NCI-H748 (cell line): Measurements from ENCODE around the gene RND2.
"Not testable (repeated sequence)": the region's sequence is repeated elsewhere in the genome, so short reads cannot be mapped to it uniquely, and the experiment has no call there.

Source experiments
- DNase-seq: peaks from one replicate; lab custom pipeline; 2025; ENCODE audit not compliant: unreplicated experiment; lab: John Stamatoyannopoulos, UW

Gene RND2

DNA sequence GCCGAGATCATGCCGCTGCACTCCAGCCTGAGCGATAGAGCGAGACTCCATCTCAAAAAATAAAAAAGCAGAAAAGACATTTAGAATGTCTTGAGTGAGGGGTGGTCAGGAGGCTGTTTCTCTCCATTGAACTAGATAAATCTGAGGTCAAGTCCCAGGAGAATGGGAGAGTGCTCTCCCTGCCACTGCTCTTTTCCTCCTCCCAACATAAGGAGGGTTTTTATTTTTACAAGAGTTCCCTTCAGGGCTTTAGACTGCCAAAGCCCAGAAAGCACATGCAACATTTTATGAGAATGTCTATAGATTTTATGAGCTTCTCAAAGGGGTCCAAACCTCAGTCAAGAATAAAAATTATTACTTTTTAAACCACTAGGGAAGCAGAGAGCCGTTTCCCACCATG lies 1.6 kb downstream of the RND2 start:
- DNase-seq: no peak

DNA sequence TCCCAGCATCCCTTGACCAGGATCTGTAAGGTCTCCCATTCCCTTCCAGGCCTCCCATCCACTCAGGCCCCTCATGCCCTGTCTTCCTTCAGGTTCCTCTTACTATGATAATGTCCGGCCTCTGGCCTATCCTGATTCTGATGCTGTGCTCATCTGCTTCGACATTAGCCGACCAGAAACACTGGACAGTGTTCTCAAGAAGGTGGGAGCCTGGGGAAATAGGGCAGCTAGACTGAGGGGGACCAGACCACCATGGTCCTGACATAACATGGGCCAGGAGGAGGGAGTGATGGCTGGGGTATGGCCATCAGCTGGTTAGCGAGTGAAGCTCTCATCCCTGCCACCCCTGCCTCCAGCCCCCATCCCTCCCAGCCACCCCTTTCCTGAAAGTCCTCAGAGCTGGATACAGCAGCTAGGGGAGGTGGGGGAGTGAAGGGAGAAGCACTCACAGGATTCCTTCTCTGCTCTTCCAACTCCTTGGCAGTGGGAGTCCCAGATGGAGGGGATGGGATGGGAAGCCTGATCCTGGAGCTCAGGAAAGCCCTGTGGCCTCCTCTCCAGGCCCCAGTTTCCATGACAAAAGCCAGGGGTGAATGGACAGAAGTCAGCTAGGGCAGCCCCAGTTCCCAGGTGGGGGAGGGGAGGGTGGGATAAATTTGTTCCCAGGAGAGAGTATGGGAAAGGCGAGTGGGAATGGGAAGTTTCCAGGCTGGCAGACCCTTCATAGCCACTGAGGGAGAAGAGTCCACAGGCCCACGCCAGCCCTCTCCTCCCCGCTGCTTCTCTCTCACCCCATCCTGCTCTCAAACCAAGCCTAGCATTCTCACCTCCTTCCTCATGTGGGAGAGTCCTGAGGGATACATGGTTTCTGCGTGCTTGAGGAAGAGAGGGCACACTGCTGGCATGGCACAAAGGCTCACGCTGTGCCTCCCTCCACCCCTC lies 2.3 kb downstream of the RND2 start:
- no peak for DNase-seq

DNA sequence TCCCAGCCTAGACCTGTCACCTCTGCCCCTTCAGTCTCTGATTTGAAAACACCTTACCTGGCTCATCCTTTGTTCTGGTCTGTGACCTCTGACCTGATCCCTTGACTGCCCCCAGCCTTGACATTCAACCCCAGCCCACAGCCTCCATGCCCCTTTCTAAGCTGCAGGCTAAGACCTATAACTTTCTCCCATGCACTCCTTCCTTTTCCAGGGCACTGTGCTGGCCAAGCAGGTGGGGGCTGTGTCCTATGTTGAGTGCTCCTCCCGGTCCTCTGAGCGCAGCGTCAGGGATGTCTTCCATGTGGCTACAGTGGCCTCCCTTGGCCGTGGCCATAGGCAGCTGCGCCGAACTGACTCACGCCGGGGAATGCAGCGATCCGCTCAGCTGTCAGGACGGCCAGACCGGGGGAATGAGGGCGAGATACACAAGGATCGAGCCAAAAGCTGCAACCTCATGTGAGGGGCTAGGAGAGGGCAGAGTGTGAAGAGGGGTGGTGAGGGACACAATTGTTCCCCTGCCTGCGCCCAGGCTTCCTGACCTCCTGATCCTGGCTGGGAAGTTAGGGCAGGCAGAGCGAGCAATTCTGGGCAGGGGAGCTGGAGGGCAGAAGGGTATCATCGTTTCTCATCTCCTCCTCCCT lies 3.3 kb downstream of the RND2 start:
- DNase-seq: no peak

DNA sequence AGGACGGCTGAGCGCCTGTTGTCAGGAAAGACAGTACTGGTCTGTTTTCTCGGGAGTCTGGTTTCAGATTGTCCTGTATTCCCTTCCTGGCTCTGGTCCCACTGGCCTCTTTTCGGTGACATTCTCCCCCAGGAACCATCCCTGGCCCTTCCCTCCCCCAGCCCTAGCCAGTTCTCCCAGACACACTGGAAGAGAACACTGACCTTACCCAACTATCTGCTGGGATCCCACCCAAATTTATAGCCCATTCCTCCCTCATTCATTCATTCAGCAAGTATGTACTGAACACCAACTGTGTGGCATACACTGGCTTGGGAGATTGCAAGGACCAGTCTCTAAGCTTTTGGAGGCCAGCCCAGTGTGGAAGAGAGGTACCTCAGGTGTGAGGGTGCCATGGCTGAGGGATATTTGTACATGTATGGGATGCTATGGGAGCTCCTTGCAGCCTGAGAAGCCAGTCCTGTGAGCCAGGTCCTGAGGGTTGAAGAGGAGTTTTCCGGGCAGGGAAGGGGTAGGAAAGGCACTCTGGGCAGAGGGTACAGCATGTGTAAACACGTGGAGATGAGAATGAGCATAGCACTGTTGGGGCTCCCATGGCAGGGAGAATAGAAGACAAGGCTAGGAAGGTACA lies 5.2 kb downstream of the RND2 start:
- DNase-seq: no peak

DNA sequence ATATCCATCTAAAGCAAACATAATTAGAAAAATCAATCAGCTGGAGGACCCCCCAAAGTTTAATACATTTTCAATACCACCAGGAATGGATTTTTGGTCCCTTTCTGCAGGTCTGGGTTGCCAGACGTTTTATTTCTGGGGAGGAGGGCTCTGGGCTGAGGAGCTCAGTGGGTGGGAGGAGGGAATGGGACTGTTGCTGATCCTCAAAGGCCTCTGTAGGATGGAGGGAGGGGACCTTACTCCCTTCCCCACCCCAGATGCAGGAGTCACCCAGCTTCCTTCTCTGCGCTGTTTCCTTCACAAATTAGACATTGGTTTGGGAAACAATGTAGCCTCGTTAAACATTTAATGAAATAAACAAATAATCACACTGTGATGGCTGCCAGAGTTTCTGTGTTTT lies 6.6 kb downstream of the RND2 start:
- no peak for DNase-seq

DNA sequence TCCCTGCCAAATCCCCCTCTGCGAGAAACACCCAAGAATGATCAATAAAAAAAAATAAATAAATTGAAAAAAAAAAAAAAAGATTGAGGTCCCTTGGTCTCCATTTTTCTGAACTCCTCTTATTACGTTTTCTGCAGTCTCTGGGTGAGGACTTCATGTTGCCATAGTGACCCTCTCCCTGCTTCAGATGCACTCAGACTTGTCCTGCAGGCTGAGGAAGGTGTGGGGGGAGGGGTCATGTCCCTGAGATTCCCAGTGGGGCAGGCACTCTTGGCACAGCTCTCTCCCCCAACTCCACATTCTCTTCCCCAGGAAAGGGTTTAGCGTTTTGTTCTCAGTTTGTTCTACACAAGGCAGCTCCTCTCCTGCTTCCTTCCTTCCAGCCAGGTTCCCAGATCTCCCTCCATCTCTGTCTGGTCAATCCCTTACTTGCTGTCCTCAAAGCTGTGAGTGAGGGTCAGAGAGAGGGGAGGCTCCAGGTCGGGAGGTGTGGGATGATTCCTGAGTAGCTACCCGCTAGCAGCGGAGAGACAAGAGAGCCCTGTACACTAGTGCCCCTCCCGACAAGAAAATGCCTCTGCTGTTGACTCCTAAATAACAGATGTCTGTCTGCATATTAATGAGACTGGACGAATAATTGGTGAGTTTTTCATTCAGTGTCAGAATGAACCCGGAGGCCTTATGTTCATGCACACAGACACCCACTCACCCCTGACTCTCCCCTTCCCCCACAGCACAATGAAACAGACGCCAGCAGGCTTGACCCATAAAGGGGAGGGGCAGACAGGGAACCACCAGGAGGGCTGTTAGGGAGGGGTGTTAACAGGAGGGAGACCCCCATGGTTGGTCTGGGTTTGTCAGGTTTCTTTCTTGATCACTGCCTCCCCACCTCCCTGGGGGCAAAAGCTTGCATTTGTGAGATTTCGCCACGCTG lies 9.2 kb downstream of the RND2 start:
- DNase-seq: peak; percentile 25

DNA sequence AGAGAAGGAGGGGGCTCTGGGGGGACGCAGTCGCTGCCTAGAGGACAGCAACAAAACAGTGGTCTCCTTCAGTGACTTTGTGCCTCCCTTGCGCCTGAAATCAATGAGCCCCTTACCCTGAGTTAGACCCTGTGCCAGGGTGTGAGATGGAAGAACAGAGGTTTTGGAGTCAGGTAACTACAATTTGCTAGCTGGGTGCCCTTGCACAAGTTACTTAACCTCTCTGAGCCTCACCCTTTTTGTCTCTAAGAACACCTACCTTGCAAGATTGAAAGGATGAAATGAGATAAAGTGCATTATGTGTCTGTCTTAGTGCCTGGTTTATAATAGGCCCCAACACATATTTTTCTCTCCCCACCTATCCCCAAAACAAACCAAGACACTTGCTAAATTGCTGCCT lies 9.9 kb downstream of the RND2 start:
- no peak for DNase-seq

DNA sequence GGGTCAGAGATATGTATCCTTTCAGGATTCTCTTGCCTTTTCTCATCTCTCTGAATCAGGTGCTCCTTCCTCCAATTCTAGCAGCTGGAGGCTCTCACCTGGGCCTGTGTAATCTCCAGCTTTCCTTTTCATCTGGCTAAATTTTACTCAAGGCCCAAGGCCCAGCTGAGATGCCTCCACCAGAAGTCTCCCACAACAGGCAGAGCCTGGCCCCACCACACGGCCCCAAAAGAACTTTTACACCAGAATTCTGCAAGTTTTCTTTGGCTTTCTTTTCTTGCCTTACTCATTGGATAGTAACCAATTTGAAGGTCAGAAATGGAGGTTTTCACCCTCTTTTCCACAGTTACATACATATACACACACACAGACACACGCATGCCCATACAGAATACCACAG lies 14.6 kb downstream of the RND2 start:
- no peak for DNase-seq

DNA sequence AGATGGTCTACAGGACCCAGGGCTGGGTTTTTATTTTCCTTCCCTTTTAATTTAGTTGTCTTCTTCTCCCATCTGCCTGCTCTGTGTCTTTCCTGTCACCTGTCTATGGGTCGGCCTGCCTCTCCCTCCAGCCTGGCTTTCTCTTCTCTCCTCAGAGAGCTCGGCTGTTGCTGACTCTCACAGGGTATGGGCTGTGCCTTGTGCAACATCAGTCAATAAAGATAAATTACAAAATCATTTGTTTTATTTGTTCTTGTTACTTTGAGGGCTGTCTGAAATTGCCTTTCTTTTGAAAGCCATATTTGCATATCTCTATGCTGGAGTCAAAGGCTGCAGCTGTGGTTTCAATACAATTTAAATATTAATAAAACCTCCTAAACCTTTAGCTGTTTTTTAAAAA lies 15.6 kb downstream of the RND2 start:
- DNase-seq: no peak

DNA sequence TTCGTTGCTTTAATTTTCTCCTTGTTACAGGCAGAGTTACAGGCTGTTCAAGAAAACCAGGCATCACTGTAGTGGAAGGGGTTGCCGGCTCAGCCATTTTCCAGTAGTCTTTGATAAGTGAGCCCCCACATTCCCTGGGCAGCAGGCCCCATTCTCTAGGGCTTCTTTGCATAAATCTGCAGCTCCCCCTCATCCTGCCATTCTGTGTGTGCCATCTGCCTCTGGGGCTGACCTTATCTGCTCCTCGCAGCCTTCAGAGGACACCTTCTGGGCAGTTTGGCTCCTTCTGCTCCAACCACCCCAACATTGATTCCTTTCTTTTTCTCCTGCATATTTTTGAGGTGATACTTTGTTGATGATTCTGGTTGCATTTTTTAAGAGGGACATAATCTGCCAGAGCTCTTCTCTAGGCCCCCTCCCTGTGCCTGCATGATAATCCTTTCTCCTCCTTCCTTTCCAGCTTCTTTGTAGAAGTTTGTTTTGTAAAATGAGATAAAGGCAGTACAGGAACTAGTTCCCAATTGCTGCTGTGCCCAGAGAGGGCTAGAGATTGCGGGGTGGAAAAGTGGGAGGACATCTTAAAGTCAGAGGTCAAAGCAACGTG lies 17.1 kb downstream of the RND2 start:
- no peak for DNase-seq

DNA sequence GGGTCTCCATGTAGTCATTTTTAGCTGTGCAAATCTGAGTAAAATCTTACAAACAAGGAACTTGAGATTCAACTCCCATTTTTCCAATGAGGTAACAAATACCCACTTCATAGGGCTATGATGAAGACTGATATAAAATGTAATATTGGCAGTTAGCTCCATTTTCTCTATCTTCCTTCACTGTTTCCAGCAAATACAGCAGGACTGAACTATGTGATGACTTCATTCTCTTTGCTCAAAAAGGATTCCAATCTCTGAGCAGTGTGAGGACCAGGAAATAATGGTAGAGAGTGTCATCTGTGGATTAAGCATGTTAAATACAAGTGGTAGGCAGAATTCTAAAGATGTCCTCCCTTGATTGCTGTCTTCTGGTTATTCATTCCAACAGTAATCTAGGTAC lies 18.3 kb downstream of the RND2 start:
- DNase-seq: no peak

DNA sequence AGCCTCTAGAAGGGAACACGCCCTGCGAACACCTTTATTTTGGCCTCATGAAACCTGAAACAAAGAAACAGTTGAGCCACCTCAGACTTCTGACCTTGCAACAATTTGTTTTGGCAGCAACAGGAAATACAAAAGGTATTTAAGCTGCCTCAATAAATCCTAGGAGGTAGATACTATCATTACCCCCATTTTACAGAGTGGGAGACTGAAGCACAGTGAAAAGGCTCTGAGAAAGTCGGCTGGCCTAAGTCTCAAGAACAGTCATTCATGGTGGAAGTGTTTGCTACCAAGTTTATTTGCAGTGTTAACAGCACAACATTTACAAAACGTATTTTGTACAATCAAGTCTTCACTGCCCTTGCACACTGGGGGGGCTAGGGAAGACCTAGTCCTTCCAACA lies 19.0 kb downstream of the RND2 start:
- no peak for DNase-seq

DNA sequence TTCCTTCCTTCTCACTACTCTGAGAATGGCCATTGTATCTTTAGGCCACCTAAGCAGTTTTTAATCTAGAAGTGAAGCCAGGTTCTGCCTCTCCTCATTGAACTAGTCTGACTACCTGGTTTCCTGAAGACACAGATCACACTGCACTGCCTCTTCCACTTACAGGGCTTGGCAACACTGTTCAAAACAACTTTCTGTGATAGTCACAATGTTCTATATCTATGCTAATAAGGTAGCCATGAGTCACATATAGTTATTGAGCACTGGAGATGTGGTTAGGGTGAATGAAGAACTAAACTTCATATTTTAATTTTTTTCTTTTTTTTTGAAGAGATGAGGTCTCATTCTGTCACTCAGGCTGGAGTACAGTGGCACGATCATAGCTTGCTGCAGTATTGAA lies 26.9 kb downstream of the RND2 start:
- DNase-seq: no peak

DNA sequence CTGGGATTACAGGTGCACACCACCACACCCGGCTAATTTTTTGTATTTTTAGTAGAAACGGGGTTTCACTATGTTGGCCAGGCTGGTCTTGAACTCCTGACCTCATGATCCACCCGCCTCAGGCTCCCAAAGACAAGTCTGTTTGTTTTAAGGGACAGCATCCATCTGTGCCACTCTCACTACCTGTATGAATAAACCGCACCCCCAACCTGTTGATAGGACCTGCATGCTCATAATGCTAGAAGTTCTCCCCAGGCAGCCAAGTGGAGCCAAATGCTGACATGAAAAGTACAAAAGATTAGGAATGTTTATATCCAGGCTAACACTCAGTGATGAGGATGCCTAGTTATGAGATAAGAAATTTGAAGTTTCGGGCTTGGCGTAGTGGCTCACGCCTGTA lies 28.0 kb downstream of the RND2 start:
- not testable (repeated sequence) for DNase-seq

DNA sequence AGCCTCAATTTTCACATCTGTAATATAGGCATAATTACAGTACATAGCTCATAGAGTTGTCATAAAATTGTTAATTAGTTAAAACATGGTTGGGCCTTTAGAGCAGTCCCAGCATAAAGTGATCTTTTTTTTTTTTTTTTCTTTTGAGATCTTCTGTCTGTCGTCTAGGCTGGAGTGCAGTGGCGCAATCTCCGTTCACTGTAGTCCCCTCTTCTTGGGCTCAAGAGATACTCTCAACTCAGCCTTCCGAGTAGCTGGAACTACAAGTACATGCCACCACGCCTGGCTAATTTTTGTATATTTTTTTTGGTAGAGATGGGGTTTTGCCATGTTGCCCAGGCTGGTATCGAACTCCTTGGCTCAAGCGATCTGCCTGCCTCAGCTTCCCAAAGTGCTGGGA lies 31.0 kb downstream of the RND2 start:
- DNase-seq: no peak

DNA sequence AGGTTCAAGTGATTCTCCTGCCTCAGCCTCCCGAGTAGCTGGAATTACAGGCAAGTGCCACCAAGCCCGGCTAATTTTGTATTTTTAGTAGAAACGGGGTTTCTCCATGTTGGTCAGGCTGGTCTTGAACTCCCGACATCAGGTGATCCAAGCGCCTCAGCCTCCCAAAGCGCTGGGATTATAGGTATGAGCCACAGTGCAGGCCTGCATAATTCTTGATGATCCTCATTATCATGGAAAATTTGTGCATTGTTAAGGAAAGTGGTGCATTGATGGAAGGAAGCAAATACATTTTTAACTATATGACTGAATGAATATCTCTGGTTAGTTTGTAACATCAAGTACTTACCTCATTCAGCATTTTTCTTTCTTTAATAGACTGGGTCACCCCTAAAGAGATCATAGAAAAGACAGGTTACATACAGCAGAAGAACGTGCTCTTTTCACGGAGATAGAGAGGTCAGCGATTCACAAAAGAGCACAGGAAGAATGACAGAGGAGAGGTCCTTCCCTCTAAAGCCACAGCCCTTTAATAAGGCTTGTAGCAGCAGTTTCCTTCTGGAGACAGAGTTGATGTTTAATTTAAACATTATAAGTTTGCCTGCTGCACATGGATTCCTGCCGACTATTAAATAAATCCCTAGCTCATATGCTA lies 38.1 kb downstream of the RND2 start:
- no peak for DNase-seq

DNA sequence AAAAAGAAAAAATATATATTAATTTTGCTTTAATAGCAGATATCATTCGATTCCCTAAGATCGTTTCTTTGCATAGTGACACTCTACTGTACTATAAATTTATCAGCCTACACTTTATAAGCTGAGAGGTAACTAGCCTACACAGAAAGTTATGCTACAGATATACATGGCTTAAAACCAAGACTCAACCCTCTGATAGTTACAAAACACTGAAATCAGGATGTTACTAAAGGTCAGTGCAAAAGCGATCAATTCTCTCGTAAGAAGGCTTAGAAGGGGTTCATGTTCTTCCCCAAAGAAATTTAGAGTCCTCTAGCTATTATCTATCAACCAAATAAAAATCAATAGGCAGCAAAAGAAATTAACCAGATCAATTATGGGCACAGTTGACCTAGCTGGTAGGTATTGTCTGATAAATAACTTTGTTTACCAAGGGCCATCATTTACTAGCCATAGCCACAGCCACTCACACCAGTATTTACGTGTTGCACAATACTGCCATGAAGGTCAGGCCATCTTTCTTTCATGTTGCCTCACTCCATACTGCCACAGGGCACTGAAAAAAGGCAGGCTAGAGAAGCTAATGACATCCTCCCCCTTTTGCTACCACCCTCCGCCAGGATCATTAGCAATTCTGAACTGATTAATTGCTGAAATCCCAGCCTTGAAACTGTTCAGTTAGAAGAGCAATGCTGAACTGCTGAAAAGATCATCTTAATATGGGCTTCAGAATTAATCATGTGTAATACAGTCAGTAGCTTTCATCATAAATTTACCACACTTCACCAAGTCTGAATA lies 43.7 kb downstream of the RND2 start:
- DNase-seq: no peak

DNA sequence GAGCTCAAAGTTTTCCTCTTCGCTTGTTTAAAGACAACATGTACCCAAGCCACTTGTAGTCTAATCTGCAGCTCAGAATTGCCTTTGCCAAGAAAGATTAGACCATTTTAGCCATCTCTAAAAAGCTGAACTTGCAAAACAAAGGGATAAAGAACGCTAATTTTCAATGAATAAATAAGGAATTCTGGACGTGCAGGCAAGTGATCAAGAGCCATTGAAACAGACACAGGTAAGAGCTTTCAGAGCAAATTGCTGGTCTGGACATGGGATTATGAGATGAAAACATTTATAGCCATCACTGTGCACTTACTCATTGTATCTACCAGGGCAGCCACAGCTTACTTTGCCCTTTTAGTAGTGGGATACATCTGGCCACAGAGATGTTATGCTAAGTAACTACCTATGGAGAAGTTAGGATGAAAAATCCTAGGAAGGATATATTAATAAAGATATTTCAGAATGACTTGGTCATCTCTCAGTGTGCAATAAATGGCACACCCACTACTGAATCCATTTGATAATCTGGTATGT lies 44.4 kb downstream of the RND2 start:
- no peak for DNase-seq

DNA sequence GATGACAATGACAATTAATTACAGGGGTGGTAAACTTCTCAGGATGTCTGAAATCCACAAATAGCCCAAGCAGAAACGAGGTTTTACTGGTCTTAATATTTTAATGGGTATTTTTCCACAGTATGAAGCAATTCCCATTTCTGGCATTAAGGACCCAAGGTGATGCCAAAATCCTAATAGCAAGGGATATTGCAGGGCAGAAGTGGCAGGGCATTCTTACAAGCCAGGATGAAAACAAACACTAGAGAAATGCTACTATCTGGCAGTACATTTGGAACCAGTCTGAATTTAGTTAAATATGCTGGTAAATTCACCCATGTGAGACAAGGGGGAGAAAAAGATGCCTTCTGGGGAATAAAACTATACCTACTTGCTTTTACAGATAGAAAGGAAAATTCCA lies 45.2 kb downstream of the RND2 start:
- DNase-seq: no peak
